Measurements from ENCODE around the gene C1QTNF5.
A peak's percentile ranks its signal among the peaks of the same experiment; 100 is the strongest.
"Not testable (repeated sequence)": the region's sequence is repeated elsewhere in the genome, so short reads cannot be mapped to it uniquely, and the experiment has no call there.

C1QTNF5 gene

GRCh38 chr11:119340335-119341221 lies at the start of gene C1QTNF5:
C1QTNF5 (minus strand) TSS chr11:119340883; CDS start chr11:119340397, 486 bp downstream.
- DNase-seq, result no peak

GRCh38 chr11:119389611-119390254 lies 49.0 kb upstream of the C1QTNF5 start:
- peak in 1 of 2 donors; percentile 14 for DNase-seq

- DNase-seq, result no peak
Observed at GRCh38 chr11:119388103-119388502, 47.4 kb upstream of the C1QTNF5 start.

GRCh38 chr11:119384332-119384731 lies 43.6 kb upstream of the C1QTNF5 start:
- DNase-seq, result no peak

- not testable (repeated sequence) for DNase-seq
Observed at GRCh38 chr11:119382513-119382912, 41.8 kb upstream of the C1QTNF5 start.

- no peak for DNase-seq
Observed at GRCh38 chr11:119382101-119382500, 41.4 kb upstream of the C1QTNF5 start.

- peak; percentile 95 to 97 for DNase-seq
Observed at GRCh38 chr11:119381181-119381988, 40.7 kb upstream of the C1QTNF5 start, which contains the start of gene USP2. USP2 (minus strand) TSS chr11:119381690; CDS start chr11:119373480, 8,210 bp downstream.

GRCh38 chr11:119380827-119381180 lies 40.1 kb upstream of the C1QTNF5 start:
- DNase-seq, result no peak

- no peak for DNase-seq
Observed at GRCh38 chr11:119380160-119380826, 39.6 kb upstream of the C1QTNF5 start.

- no peak for DNase-seq
Observed at GRCh38 chr11:119378851-119379465, 38.3 kb upstream of the C1QTNF5 start.

- DNase-seq, result no peak
Observed at GRCh38 chr11:119377961-119378667, 37.4 kb upstream of the C1QTNF5 start.

GRCh38 chr11:119377112-119377901 lies 36.6 kb upstream of the C1QTNF5 start:
- DNase-seq, result no peak

GRCh38 chr11:119376197-119376847 lies 35.6 kb upstream of the C1QTNF5 start:
- DNase-seq, result no peak

- DNase-seq, result no peak
Observed at GRCh38 chr11:119375337-119376196, 34.9 kb upstream of the C1QTNF5 start.

- no peak for DNase-seq
Observed at GRCh38 chr11:119374632-119375336, 34.1 kb upstream of the C1QTNF5 start.

GRCh38 chr11:119373921-119374631 lies 33.4 kb upstream of the C1QTNF5 start:
- peak in 1 of 2 donors; percentile 49 for DNase-seq

GRCh38 chr11:119373059-119373920 lies 32.6 kb upstream of the C1QTNF5 start:
- DNase-seq, result no peak
